Measurements from ENCODE around the gene TOP1. TPM values are rescaled to one million over a fixed set of nuclear protein-coding genes. Genes with fewer than 3 reads are reported as not detected.

The TOP1 gene
- total RNA-seq, 2 donors from 2014 or later, result 19.7 to 21.2 TPM

- no peaks in the 10 kb centered on the region for H3K27me3 ChIP-seq
- TF ChIP-seq CTCF (IDR thresholded peaks at IDR 0.05), result no peak
- H3K27ac ChIP-seq, result no peak overlapping the region
- H3K4me3 ChIP-seq, result no peak overlapping the region
- H3K9me3 ChIP-seq, result no peaks in the 10 kb centered on the region
- peaks cover 49% of the 10 kb centered on the region for H3K36me3 ChIP-seq
- DNase-seq (ENCODE audit: low spot score), result no peak
- no peaks in the 10 kb centered on the region for H3K4me1 ChIP-seq
Measured at GRCh38 chr20:41091927-41092326, 63.3 kb downstream of the TOP1 start.

GRCh38 chr20:41094353-41095055 is 65.9 kb downstream of the TOP1 start:
- no peak overlapping the region for H3K27ac ChIP-seq

GRCh38 chr20:41095110-41095969 is 66.7 kb downstream of the TOP1 start:
- Histone ChIP-seq H3K27ac (no peak overlapping the region), H3K36me3 (peaks cover 82% of the 10 kb centered on the region), H3K4me3 (no peak overlapping the region), H3K27me3 (no peaks in the 10 kb centered on the region), H3K4me1 (no peaks in the 10 kb centered on the region), H3K9me3 (no peaks in the 10 kb centered on the region)
- TF ChIP-seq CTCF (IDR thresholded peaks at IDR 0.05), result peak; percentile 81 to 86
- peak; percentile 78 for DNase-seq (ENCODE audit: low spot score)

More at GRCh38 chr20:41094353-41095055, 65.9 kb downstream of the TOP1 start:
- Histone ChIP-seq H3K36me3 (peaks cover 75% of the 10 kb centered on the region), H3K9me3 (no peaks in the 10 kb centered on the region), H3K27me3 (no peaks in the 10 kb centered on the region), H3K4me1 (no peaks in the 10 kb centered on the region), H3K4me3 (no peak overlapping the region)
- no peak for TF ChIP-seq CTCF (IDR thresholded peaks at IDR 0.05)
- DNase-seq (ENCODE audit: low spot score), result no peak

- DNase-seq (ENCODE audit: low spot score), result no peak
- H3K27me3 ChIP-seq, result no peaks in the 10 kb centered on the region
- no peak overlapping the region for H3K4me3 ChIP-seq
- H3K36me3 ChIP-seq, result peaks cover 95% of the 10 kb centered on the region
- no peak for TF ChIP-seq CTCF (IDR thresholded peaks at IDR 0.05)
- H3K4me1 ChIP-seq, result no peaks in the 10 kb centered on the region
- H3K27ac ChIP-seq, result no peak overlapping the region
- H3K9me3 ChIP-seq, result no peaks in the 10 kb centered on the region
Measured at GRCh38 chr20:41098703-41099250, 70.2 kb downstream of the TOP1 start.

- no peak for DNase-seq (ENCODE audit: low spot score)
- H3K9me3 ChIP-seq, result no peaks in the 10 kb centered on the region
- no peaks in the 10 kb centered on the region for H3K4me1 ChIP-seq
- TF ChIP-seq CTCF (IDR thresholded peaks at IDR 0.05), result no peak
- no peak overlapping the region for H3K27ac ChIP-seq
- no peaks in the 10 kb centered on the region for H3K27me3 ChIP-seq
- H3K36me3 ChIP-seq, result peaks cover 92% of the 10 kb centered on the region
- no peak overlapping the region for H3K4me3 ChIP-seq
Measured at GRCh38 chr20:41100001-41100480, 71.4 kb downstream of the TOP1 start.
